SKM-1 (cell line): ENCODE results near the gene RPS21.
"Not testable (repeated sequence)": the region's sequence is repeated elsewhere in the genome, so short reads cannot be mapped to it uniquely, and the experiment has no call there.

ENCODE experiments used
- DNase-seq: peaks from one replicate; lab custom pipeline; 2025; ENCODE audit not compliant: unreplicated experiment; lab: John Stamatoyannopoulos, UW

Gene RPS21

DNA sequence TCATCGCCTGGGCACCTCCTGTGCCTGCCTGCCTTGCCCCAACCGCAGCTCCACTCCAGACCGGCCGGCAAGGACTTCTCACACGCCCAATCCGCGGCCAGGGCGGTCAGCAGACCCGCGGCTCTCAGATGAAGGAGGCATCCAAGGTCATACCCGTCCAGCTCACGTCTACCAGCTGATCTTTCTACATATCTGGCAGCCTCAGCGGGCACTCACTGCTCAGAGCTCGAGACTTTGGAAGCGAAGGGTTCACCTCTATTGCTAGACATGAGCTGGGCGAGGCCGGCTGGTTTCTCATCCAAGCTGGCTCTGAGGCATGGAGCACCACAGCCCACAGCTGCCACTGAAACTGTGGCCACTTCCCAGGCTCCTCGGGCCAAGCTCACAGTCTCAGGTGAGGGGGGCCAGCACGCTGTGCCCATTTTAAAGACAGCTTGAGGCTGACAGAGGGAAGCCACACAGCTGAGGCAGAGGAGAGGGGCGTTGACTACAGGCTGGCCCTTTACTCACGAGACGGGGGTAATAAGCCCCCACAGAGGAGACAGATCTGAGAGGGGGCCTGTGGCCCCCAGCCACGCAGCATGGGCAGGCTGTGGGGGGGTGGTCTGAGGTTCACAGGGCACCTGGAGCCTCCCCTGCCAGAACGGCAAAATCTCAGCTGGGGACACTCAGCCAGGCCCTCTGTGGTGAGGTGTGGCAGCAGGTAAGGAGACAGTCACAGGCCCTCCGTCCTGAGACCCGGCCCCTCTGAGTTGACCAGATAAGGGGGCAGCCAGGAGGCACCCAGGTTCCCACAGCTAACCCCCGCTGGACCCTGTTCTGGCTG, 21.8 kb upstream of the RPS21 start:
- no peak for DNase-seq

DNA sequence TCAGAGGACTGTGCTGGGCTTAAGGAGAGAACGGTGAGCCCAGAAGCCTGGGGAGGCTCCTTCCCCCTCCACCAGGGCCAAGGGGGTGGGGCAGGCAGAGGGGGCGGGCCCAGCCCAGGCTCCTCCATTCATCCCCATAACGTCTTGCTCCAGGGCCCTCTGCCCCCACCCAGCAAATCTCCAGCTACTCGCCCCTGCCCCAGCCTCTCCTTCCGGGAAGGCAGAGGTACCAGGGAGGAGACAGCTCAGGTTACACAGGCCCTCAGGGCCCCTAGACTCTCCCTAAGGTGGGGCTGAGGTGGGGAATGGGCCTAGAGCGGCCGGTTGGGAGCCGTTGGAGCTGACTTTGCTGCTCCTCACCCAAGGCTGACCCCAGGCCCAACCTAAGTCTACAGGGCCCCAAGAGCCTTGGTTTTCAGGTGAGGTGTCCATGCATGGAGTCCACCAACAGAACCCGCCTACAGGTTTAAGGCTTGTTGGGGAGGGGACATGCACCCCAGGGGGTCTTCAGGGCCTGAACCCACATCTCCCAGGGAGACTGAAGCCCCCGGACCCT, 21.0 kb upstream of the RPS21 start:
- DNase-seq = no peak

DNA sequence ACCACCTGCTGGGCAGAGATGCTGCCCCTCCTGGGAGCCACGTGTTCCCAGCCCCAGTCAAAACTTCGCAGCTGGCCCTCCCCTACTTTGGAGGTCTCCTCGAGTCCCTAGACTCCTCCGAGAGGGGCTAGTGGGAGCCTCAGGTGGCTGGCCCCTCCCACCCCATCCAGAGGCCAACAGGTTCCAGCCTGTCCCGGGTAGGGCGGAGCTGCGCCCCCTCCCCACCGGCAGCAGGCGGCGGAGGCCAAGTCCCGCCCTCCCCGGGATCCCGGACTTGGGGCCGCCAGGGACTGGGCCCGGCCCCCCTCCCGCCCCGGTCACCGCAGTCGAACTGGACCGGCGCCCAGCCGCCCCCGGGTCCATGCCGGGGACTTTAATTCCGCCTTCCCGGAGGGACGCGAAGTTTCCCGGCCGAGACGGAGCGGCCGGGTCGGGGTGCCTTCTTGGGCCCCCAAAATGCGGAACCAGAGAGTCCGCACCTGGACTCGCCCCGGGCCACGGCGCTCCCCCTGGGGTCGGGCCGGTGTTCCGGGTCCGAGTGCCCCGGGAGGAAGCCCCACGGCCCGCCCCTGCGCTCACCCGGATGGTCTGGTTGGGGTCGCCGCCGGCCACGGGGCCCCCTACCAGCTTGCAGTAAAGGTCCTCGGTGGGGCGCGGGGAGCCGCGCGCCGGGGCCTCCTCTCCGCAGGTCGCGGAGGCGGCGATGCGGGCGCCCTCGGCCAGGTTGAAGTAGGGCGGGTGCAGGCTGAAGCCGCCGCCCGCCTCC, 20.4 kb upstream of the RPS21 start:
- no peak for DNase-seq

DNA sequence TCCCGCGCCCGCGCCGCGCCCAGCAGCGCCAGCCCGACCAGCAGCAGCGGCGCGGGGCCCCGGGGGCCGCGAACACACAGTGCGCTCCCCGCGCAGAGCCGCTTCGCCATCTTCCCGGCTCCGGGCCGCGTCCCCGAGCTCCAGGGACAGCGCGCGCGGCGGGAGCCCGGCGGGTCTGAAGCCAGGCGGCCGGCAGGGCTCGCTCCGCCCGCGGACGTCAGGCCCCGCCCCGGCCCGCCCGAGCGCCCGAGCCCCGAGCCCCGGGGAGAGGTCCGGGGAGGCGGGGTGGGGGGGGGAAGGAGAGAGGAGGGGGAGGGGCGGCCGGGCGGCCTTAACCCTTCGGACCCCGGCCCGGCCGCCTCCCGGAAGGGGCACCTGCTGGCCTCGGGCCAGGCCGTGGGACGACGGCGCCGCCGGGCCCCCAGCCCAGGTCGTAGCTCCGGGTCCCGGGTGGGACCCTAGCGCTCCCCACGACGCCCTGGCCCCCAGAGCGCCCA, 19.7 kb upstream of the RPS21 start, which contains the start of gene LAMA5:
LAMA5 (minus strand) TSS at position 177 of the 497 bp plus-strand sequence; CDS start at position 110, 67 bp downstream.
- no peak for DNase-seq

DNA sequence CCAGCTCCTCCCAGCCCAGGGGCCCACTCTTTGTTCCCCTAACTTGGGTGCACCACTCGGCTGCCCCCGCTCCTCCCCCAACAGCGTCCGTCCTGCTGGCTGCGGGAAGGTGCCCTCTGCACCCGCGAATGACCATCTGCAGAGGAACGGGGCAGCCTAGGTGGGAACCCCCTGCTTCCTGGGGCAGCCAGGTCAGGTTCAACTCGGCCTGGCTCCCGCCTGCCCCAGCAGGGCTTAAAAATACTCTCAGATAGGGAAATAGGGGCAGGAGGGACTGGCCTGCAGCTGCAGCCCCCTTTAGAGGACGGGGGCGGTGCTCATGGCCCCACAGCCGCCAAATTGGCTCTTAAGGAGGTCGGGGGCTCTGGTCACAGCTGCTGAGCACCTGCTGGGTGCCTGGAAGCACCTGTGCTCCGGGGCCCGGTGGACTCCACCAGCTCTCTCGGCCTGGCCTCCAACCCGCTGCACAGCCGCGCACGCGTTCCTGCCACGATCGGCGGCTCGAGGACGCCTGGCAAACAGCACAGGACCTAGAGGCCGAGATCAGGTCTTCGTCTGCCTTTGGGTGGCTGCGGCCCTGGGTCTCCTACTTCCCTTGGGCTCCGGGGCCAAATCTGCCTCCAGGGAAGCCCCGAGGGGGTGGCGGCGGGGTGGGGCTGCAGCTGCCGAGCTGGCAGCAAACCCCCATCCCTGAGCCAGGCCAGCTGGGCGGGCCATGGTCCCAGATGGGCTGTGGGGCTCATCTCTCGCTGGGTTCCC, 19.1 kb upstream of the RPS21 start:
- no peak for DNase-seq

DNA sequence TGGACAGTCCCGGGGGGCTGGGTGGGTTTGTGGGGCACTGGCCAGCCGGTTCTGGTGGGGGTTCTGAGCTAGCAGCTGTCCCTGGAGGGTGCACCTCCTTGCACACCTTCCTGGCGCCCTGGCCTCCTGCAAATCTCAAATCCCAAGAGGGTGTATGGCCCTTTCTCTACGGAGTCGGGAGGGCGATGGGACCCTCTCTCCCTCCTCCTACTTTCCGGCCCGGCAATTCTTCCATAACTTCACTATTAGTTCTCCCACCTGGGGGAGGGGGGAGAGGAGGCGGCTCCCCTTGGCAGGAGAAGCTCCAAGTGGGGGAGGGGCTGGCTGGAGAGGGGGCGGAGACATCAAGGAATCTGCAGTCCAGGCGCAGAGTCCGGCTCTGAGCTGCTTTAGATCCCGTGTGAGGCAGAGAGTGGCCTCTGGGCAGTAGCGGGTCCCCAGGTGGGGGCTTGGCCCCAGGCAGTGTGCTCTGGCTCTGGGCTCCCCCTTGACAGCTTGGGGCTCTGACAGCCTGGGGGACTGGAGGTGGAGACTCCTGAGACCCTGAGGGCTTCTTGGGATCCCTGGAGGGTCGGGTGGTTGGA, 18.4 kb upstream of the RPS21 start:
- DNase-seq = no peak

DNA sequence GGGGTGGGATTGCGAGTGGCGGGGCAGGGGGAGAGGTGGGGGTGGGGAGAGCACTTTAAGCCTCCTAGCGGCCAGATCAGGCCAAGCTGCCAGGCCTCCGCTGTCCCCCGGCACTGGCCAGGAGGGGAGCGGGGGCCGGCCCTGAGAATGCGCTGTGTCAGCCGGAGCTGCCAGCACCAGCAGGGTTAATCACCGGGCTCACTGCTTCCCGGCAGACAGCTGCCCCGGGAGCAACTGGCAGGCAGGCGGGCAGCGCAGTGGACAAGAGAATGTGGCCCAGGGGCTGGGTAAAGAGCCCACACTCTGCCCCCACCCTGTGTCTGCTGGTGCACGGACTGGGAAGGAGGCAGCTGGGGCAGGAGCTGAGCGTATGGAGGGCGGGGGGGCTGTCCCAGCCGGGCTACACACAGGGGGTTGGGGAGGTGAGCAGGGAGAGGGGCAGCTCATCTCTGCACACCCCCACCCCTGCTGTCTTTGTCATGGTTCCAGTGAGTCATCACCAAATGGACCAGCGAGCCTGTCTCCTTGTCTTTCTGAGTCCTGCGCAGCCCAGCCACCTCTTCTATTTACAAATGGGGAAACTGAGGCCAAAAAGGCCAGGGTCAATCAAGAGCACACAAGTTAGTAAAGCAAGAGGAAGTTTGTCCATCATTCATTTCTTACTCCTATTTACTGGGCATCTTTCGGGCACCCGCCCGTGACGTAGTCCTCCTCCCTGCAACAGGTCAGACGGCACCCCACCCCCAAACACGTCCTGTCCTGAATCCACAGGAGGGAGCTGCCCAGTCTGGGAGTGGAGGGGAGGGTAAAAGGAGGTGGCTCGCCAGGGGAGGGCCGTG, 17.7 kb upstream of the RPS21 start:
- no peak for DNase-seq

DNA sequence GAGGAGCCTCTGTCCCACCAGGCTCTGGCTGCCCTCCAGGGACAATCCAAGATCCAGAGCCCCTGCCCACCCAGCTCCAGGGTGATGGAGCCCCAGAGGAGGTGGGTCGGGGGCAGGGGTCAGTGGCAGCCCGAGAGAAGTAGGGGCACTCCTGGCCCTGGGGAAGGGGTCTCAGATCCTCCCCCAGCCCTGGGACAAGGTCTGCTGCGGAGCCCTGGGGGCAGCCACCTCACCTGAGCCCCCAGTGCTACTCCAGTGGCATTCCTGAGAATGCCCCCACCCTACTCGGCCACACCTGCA, 17.1 kb upstream of the RPS21 start:
- no peak for DNase-seq

DNA sequence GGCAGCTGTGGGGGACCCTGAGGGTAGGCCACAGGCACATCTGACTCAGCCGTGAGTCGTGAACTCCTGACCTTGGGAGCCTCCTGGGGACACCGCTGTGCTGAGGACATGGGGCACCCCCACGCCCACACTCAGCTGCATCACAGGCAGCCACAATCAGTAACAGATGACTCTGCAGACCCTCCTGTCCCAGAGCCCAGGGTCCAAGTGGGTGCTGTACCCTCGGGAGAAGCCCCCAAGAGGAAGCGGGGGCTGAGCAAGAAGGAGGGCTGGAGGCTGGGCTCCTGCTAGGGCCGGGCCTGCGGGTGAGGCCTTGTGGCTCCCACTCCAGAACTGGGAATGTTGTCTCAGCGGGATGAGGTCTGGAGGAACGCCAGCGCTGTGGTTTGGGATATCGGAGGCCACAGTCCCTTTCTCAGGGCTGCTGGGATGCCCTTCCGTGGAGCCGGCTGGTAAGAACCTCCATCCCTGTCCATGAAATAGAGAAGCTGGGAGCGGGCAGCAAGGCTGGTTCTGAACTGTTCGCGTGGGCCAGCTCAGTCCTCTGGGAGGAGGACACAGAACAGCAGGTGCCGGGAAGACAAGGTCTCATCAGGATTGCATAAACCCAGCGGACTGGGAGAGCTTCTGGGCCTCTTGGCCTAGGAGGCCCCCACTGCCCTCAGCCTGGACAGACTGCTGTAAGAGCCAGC, 16.6 kb upstream of the RPS21 start:
- no peak for DNase-seq

DNA sequence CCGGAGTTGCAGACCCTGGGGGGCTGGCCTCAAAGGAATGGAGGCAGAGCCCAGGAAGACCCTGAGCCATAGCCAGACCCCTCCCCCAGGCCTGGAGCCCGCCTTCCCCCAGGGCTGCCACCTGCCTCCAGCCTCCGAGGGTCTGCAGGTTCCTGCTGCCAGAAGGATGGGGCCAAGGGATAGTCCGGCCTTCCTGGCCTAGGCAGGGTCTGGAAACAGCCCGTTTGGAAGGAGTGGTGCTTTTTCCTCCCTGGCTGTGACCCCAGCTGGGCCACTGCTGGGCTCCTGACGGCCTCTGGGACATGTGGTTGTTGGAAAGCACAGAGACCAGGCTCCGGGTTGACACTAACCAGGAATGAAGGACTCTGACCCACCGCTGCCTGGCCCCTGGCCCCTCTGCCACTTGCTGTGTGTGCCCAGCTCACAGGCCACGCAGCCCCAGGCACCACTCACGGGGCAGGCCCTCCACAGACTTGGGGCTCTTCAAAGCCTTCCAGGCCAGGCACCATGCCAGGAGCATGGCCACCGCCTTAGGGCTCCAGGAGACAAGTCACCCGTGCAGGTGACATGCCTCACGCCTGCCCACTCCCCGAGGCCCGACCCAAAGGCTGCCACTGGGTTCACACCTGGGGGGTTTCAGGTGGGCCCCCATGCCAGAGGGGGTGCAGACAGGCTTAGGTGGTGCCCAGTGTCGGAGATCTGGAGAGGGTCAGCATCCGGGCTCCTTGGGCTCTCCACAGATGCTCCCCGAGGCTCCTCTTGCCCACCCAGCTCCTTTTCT, 15.9 kb upstream of the RPS21 start:
- DNase-seq = no peak

DNA sequence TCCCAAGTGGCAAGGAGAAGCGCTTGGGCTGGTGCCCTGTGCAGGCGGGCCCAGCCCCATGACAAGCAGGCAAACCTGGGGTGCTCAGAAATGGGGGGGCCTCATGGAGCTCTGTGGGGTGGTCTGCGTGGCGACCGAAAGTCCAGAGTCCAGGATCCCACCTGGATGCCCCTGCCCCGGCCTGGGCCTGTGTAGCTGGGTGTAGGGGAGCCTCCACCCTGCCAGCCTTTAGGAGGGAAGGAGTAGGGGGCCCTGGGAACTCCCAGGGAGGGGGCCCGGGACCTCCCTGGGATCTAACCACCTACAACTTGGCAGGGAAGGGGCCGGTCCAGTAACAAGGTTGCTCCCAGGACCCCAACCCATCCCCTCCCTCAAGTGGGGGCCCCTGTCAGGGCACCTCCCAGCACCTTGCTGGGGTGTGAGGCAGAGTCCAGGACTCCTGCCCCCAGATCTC, 15.3 kb upstream of the RPS21 start:
- no peak for DNase-seq

DNA sequence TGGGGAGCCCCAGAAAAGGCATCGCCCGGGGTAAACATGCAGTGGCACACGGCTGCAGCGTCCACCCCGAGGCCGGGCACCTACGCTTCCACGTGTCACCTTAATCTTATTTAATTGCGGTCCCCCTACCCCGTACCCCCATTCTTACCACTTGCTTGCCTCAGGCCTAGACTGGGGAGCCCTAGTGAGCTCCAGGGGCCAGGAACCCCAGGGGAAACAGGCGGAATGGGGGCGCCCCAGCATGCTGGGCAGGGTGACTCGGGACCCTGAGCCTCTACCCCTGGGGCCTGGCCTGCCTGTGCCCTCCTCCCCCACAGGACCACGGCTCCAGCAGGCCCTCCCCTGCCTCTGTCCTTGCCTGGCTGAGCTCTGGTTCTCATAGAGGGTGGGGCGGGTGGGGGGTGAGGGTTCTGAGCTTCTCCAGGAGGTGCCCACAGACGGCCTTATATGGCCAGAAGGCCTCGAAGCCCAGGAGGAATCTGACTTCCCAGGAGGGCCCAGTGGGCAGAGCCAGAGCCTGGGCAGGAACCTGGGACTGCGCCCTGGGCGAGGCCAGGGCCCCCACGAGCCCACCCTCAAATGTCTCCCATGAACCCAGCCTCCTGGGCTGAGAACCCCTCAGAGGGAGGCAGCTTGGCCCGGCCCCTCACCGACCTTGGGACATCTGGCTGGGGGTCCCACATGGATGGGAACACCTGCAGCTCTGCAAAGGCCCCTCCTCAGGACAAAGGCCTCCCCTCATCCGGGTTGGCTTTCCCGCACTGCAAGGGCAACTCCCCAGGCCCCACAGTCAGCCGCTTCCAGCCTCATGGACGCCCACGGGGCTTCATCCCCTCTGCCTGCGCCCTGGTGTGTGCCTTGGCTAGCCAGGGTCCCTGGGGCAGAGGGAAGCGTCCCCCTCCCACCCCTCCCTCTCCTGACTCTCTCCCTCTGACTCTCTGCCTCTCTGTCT, 14.6 kb upstream of the RPS21 start:
- DNase-seq = no peak

DNA sequence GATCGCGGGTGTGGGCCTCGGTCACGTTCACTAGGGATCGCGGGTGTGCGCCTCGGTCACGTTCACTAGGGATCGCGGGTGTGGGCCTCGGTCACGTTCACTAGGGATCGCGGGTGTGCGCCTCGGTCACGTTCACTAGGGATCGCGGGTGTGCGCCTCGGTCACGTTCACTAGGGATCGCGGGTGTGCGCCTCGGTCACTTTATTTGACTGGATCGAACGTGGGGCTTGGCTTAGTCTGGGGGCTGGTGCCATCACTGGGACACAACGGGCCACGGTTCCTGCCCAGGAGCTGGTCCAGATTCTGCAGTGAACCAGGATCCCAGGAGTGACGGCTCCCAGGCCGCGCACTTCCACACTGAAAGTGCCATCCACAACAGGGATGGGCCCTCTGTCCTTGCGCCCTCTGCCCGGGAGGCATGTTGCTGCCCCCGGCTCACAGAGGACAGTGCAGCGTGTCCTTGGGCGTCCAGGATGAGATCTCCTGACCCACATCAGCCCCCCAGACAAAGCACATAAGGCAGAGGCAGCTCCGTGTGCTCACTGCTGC, 13.2 kb upstream of the RPS21 start:
- not testable (repeated sequence) for DNase-seq

DNA sequence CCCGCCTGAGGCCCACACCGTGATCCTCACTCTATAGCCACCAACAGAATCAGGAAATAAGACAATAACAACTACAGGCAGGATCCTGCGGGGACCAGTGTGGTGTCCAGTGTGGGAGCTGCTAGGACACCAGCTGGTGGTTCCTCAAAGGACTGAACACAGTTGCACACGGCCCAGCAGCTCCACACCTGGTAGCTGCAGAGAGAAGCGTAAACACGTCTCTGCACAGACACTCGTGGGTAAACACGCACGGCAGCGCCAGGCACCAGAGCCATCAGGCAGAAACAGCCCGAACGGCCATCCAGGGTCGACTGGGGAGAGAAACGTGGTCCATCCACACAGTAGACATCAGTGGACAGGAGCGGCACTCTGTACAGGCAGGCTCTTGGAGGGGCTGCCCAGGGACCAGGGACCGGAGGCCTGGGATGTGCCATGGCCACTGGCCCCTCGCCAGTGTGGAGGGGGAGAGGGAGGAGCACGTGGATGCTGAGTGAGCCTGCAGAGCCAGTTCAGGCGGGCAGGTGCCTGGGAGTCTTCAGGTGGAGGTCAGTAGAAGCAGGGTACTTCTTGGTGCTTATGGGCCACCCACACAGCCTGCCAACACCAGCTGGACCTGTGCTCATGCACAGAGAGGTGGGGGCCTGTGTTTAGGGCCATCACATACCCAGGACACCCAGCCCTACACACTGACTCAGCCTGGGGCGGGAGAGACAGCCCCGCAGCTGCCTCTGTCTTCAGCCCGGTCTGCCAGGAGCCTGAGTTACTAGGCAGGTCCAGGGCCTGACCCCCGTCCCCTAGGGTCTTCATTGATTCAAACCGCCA, 12.4 kb upstream of the RPS21 start:
- DNase-seq = no peak

DNA sequence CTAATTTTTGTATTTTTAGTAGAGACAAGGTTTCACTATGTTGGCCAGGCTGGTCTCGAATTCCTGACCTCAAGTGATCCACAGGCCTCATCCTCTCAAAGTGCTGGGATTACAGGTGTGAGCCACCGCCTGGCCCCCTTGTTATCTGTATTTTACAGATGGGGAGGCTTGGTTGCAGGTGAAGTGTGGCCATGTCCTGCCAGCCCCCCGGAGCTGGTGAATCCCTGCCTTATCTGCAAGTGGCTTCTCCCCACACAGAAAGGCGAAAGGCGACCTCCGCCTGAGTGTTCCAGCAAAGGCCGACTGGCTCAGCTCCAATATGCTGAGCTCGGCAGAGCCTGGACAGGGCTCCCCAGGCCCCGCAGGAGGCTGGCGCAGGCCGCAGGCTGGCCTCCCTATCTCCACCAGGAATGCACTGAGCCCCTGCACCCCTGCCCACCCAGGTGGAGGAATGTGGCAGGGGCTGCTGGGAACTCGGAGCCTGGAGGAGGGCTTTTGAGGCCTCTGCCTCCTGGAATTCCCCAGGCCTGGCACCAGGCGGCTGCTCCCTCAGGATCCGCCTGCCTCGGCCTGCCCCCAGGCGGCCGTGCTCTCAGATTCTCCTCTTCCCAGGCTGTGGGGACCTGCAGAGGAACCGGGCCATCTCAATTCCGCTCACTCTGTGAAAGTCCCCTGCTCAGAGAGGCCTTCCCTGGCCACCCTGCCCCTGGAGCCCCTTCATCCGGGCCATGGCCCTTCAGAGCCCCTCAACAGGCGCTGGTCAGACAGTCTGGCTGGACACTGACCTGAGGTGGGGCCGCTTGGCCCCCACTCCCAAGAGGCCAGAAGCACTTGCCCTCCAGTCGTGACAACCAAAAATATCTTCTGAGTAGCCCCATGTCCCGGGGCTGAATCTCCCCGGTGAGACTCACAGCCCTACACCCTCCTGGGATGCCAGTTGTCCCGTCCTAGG, 10.5 kb upstream of the RPS21 start:
- no peak for DNase-seq
